SK-N-SH (cell line): ENCODE data around the gene CAPG. TPM values are rescaled to one million over a fixed set of nuclear protein-coding genes. Genes with fewer than 3 reads are reported as not detected.
A peak's percentile ranks its signal among the peaks of the same experiment; 100 is the strongest.

ENCODE experiments used
- CTCF ChIA-PET: fragments of 300-600, 350-600 bp; formaldehyde crosslinking; extraction: SDS; loops from one replicate; lab custom pipeline; 2021; lab: Yijun Ruan, JAX
- POLR2A ChIA-PET: fragments of 350-600 bp; sonication (Branson Sonifier 250); formaldehyde crosslinking; extraction: SDS; loops from one replicate; lab custom pipeline; 2020; ENCODE audit warnings: antibody characterized with exemption, inconsistent platforms; lab: Yijun Ruan, JAX
- DNase-seq: peaks from one replicate; pipeline ENCODE4 v3.0.0; 2012
- H2AFZ ChIP-seq: fragments of 200-600 bp; sonication (generic); 2 replicates; pipeline ENCODE4 v1.8.1; 2016; ENCODE audit warnings: antibody characterized with exemption, mild to moderate bottlenecking, low read depth
- H3F3A ChIP-seq: fragments of 200-600 bp; sonication (generic); replicated peaks from 2 replicates; pipeline ENCODE3; 2016; ENCODE audit warnings: antibody characterized with exemption, mild to moderate bottlenecking; ENCODE audit not compliant: insufficient read depth
- H3K27ac ChIP-seq, 2 experiments: fragments of 200-500 bp in 1 of 2; fragments of 200-600 bp in 1 of 2; sonication (Bioruptor generic) in 1 of 2; sonication (generic), shearing (Covaris generic) in 1 of 2; 2 replicates each; pipeline versions ENCODE4 v1.5.1 to v1.6.1; 2014 to 2016; ENCODE audit warnings: low read depth in 2 of 2, inconsistent platforms in 1 of 2, low read length in 1 of 2, mild to moderate bottlenecking in 1 of 2, mixed read lengths in 1 of 2
- H3K27me3 ChIP-seq: fragments of 200-600 bp; sonication (generic), shearing (Covaris generic); 2 replicates; pipeline ENCODE4 v1.6.1; 2016; ENCODE audit warnings: mixed run types; ENCODE audit not compliant: insufficient read depth
- H3K36me3 ChIP-seq, 2 experiments: fragments of 200-500 bp in 1 of 2; fragments of 200-600 bp in 1 of 2; sonication (Bioruptor generic) in 1 of 2; sonication (generic) in 1 of 2; replicated peaks in 1 of 2; 2 replicates each; pipeline versions ENCODE3 to v1.5.1; 2014 to 2016; ENCODE audit warnings: low read length in 1 of 2, mild to moderate bottlenecking in 1 of 2; ENCODE audit not compliant: insufficient read depth in 2 of 2, control insufficient read depth in 1 of 2
- H3K4me1 ChIP-seq, 2 experiments: fragments of 200-500 bp in 1 of 2; fragments of 200-600 bp in 1 of 2; sonication (Bioruptor generic) in 1 of 2; sonication (generic), shearing (Covaris generic) in 1 of 2; 2 replicates each; pipeline versions ENCODE4 v1.5.1 to v1.6.1; 2014 to 2016; ENCODE audit warnings: low read depth in 1 of 2, low read length in 1 of 2, mixed run types in 1 of 2; ENCODE audit not compliant: insufficient read depth in 2 of 2, control insufficient read depth in 1 of 2
- H3K4me2 ChIP-seq: fragments of 200-600 bp; sonication (generic), shearing (Covaris generic); 2 replicates; pipeline ENCODE4 v1.6.1; 2017; ENCODE audit warnings: mixed run types
- H3K4me3 ChIP-seq, 2 experiments: fragments of 200-500 bp in 1 of 2; fragments of 200-600 bp in 1 of 2; sonication (Bioruptor generic) in 1 of 2; sonication (generic), shearing (Covaris generic) in 1 of 2; 2 replicates each; pipeline versions ENCODE4 v1.5.1 to v1.8.1; 2014 to 2016; ENCODE audit warnings: low read depth in 2 of 2, inconsistent platforms in 1 of 2, low read length in 1 of 2, mild to moderate bottlenecking in 1 of 2, mixed read lengths in 1 of 2, moderate library complexity in 1 of 2
- H3K79me2 ChIP-seq: fragments of 200-600 bp; sonication (generic); 2 replicates; pipeline ENCODE4 v1.8.1; 2017; ENCODE audit warnings: mild to moderate bottlenecking; ENCODE audit not compliant: insufficient read depth
- H3K9ac ChIP-seq: fragments of 200-600 bp; sonication (generic); 2 replicates; pipeline ENCODE4 v1.6.1; 2017; ENCODE audit warnings: mixed run types
- H3K9me2 ChIP-seq: fragments of 200-600 bp; sonication (generic); 2 replicates; pipeline ENCODE4 v1.6.1; 2017; ENCODE audit warnings: mixed run types
- H3K9me3 ChIP-seq: fragments of 200-600 bp; sonication (generic); 2 replicates; pipeline ENCODE4 v1.6.1; 2017; ENCODE audit warnings: mixed run types, mild to moderate bottlenecking, moderate library complexity
- H4K20me1 ChIP-seq: fragments of 200-600 bp; sonication (generic); 2 replicates; pipeline ENCODE4 v1.6.1; 2017; ENCODE audit warnings: mild to moderate bottlenecking, mixed run types; ENCODE audit not compliant: insufficient read depth
- CTCF ChIP-seq: fragments of 200-600 bp; sonication (generic); IDR thresholded peaks from 2 replicates; pipeline ENCODE4 v1.6.1; 2017; ENCODE audit warnings: antibody characterized with exemption, mild to moderate bottlenecking, moderate library complexity
- EP300 ChIP-seq, 2 experiments: IDR thresholded peaks; 2 replicates each; pipeline versions ENCODE4 v1.4.0 to v1.6.1; 2012; ENCODE audit warnings: borderline replicate concordance in 1 of 2, low read depth in 1 of 2, low read length in 1 of 2
- FOXJ3 ChIP-seq: sonication (generic); formaldehyde crosslinking; IDR thresholded peaks from 2 replicates; pipeline ENCODE4 v1.5.1; 2020; ENCODE audit warnings: mild to moderate bottlenecking, missing genetic modification reagents
- GABPA ChIP-seq: IDR thresholded peaks from 2 replicates; pipeline ENCODE4 v1.4.0; 2012; ENCODE audit warnings: low read depth, mild to moderate bottlenecking
- GATA2 ChIP-seq: sonication (generic); formaldehyde crosslinking; IDR thresholded peaks from 2 replicates; pipeline ENCODE4 v1.5.0; 2020; ENCODE audit warnings: mild to moderate bottlenecking, missing genetic modification reagents
- MEF2A ChIP-seq: IDR thresholded peaks from 2 replicates; pipeline ENCODE4 v1.4.0; 2012; ENCODE audit warnings: low read depth, borderline replicate concordance
- NRF1 ChIP-seq: IDR thresholded peaks from 2 replicates; pipeline ENCODE4 v1.6.1; 2012; ENCODE audit warnings: low read depth, mild to moderate bottlenecking, low read length
- POLR2AphosphoS5 ChIP-seq: IDR thresholded peaks from 2 replicates; pipeline ENCODE4 v1.6.1; 2012; ENCODE audit warnings: low read depth, low read length
- RXRA ChIP-seq: IDR thresholded peaks from 2 replicates; pipeline ENCODE4 v1.4.0; 2012; ENCODE audit warnings: low read depth, mild to moderate bottlenecking, borderline replicate concordance
- SIN3A ChIP-seq: IDR thresholded peaks from 2 replicates; pipeline ENCODE4 v1.6.1; 2012; ENCODE audit warnings: low read depth, mild to moderate bottlenecking, low read length, moderate library complexity, borderline replicate concordance
- TAF1 ChIP-seq: IDR thresholded peaks from 2 replicates; pipeline ENCODE4 v1.6.1; 2012; ENCODE audit warnings: low read depth, mild to moderate bottlenecking, low read length, moderate library complexity, borderline replicate concordance
- TCF12 ChIP-seq: IDR thresholded peaks from 2 replicates; pipeline ENCODE4 v1.4.0; 2012
- USF1 ChIP-seq: IDR thresholded peaks from 2 replicates; pipeline ENCODE4 v1.4.0; 2012; ENCODE audit warnings: low read depth, borderline replicate concordance
- ZBTB33 ChIP-seq: IDR thresholded peaks from 2 replicates; pipeline ENCODE4 v1.4.0; 2012; ENCODE audit warnings: low read depth, borderline replicate concordance
- WGBS: methylation state at CpG from one replicate; pipeline ENCODE4 v1.1.6; 2017; ENCODE audit warnings: low lambda C conversion rate; 5-methylcytosine and 5-hydroxymethylcytosine counted together
- polyA plus RNA-seq, 3 experiments: library from polyadenylated mRNA; depleted of rRNA; stranded (reverse); fragments of >200 nt; gene quantifications; 2 replicates each; pipeline ENCODE4 v1.2.3, GENCODE V29; 2012
- TF ChIP-seq, protein P1 (sequence below): IDR thresholded peaks from 2 replicates; pipeline ENCODE4 v1.4.0; 2012; ENCODE audit warnings: low read depth

The CAPG gene
- polyA plus RNA-seq, 1 of the 3 experiments (the other 2 are of a cell fraction), result 1.2 TPM

GRCh38 chr2:85355521-85355920 is 54.6 kb downstream of the CAPG start (continued):
- no peak for TF ChIP-seq USF1
- TF ChIP-seq SIN3A, result no peak
- no peak for TF ChIP-seq TAF1
- no peak for TF ChIP-seq GABPA
- TF ChIP-seq TCF12, result no peak
- TF ChIP-seq POLR2AphosphoS5, result no peak

GRCh38 chr2:85355073-85355410 is 55.1 kb downstream of the CAPG start:
- POLR2A ChIA-PET, result interaction anchor here (1.0 to 2.5 kb wide), 7 partner anchors 14 to 257 kb away, joined by 3 to 14 read pairs (median 5); partner anchors contain the start of genes C2orf68, MAT2A, SH2D6 and TGOLN2
- H3K79me2 ChIP-seq, result peaks cover 63% of the 10 kb centered on the region

More at GRCh38 chr2:85355073-85355410, 55.1 kb downstream of the CAPG start:
- no peaks in the 10 kb centered on the region for H3K9me3 ChIP-seq
- H3K9ac ChIP-seq, result peak overlapping the region; percentile 89
- peak overlapping the region; percentile 75 to 89 for H3K4me3 ChIP-seq
- peaks cover 5 to 10% of the 10 kb centered on the region in 2 experiments; a peak in 2 of 4 replicates for H3K4me1 ChIP-seq
- no peaks in the 10 kb centered on the region for H3K9me2 ChIP-seq
- no peak for DNase-seq
- H3K36me3 ChIP-seq, result peaks cover 20 to 22% of the 10 kb centered on the region in 2 experiments
- WGBS, result 16% methylated on average over 3 of the region's 10 CpGs
- no peaks in the 10 kb centered on the region for H3F3A ChIP-seq
- H3K27me3 ChIP-seq, result no peaks in the 10 kb centered on the region
- no peaks in the 10 kb centered on the region for H4K20me1 ChIP-seq
- H2AFZ ChIP-seq, result peak overlapping the region; percentile 80
- peak overlapping the region; percentile 82 for H3K4me2 ChIP-seq
- CTCF ChIA-PET, result interaction anchor here (0.8 to 1.4 kb wide), 4 partner anchors 11 to 64 kb away, joined by 3 to 5 read pairs (median 4); partner anchors contain the start of gene TGOLN2
- H3K27ac ChIP-seq, result peak overlapping the region in 1 of 2 experiments; percentile 42; a peak in 1 of 4 replicates
- TF ChIP-seq FOXJ3 (CRISPR knock-in tag), result no peak
- no peak for TF ChIP-seq EP300 (IDR thresholded peaks at IDR 0.05; ENCODE audit: borderline replicate concordance in 1 of 2, low read depth in 1 of 2, low read length in 1 of 2)
- no peak for TF ChIP-seq NRF1
- TF ChIP-seq, protein P1, sequence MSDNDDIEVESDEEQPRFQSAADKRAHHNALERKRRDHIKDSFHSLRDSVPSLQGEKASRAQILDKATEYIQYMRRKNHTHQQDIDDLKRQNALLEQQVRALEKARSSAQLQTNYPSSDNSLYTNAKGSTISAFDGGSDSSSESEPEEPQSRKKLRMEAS, result no peak
- TF ChIP-seq CTCF, result no peak
- TF ChIP-seq SIN3A, result no peak
- no peak for TF ChIP-seq ZBTB33
- TF ChIP-seq MEF2A, result no peak
- no peak for TF ChIP-seq GATA2 (CRISPR knock-in tag)
- no peak for TF ChIP-seq RXRA
